HEK293T (cell line): Measurements from ENCODE around the gene DOCK7.
"Not testable (repeated sequence)": the region's sequence is repeated elsewhere in the genome, so short reads cannot be mapped to it uniquely, and the experiment has no call there.

Experiments
- FOXM1 ChIP-seq: fragments of 450-650 bp; IDR thresholded peaks from 2 replicates; pipeline ENCODE4 v1.6.1; 2017; ENCODE audit warnings: mild to moderate bottlenecking, borderline replicate concordance
- HDGF ChIP-seq: fragments of 450-650 bp; IDR thresholded peaks from 2 replicates; pipeline ENCODE4 v1.6.1; 2017; ENCODE audit warnings: antibody characterized with exemption, borderline replicate concordance
- SP1 ChIP-seq: fragments of 450-650 bp; IDR thresholded peaks from 2 replicates; pipeline ENCODE4 v1.6.1; 2017

DNA sequence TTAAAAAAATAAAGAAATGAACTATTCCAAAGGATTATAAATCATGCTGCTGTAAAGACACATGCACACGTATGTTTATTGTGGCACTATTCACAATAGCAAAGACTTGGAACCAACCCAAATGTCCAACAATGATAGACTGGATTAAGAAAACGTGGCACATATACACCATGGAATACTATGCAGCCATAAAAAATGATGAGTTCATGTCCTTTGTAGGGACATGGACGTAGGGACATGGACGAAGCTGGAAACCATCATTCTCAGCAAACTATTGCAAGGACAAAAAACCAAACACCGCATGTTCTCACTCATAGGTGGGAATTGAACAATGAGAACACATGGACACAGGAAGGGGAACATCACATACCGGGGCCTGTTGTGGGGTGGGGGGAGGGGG, 160.8 kb downstream of the DOCK7 start:
- TF ChIP-seq SP1, HDGF, FOXM1: not testable (repeated sequence)
